Upper lobe of left lung (tissue), 6 donors: ENCODE measurements around the gene MR1. TPM values are rescaled to one million over a fixed set of nuclear protein-coding genes. Genes with fewer than 3 reads are reported as not detected.

Source experiments
- ATAC-seq, 2 donors: fragments of 200-7000 bp; cut with Tn5 transposase; one replicate each; pipeline ENCODE4 v1.9.1; 2022; ENCODE audit warnings: mild to moderate bottlenecking in 2 of 2, moderate library complexity in 2 of 2; ENCODE audit not compliant: low FRiP score in 2 of 2
- DNase-seq, 2 donors: peaks; one replicate each; pipeline ENCODE4 v3.0.0-alpha.2; 2019 to 2020
- H3K27ac ChIP-seq, 4 donors: fragments of 200-600 bp; sonication (generic); one replicate each; pipeline ENCODE4 v1.5.1; 2016 to 2019
- H3K27me3 ChIP-seq, 4 donors: fragments of 200-600 bp; sonication (generic); one replicate each; pipeline ENCODE4 v1.5.1; 2017 to 2019
- H3K36me3 ChIP-seq, 4 donors: fragments of 200-600 bp; sonication (generic); one replicate each; pipeline ENCODE4 v1.5.1; 2016 to 2019
- H3K4me1 ChIP-seq, 4 donors: fragments of 200-600 bp; sonication (generic); one replicate each; pipeline ENCODE4 v1.5.1; 2018 to 2019
- H3K4me3 ChIP-seq, 4 donors: fragments of 200-600 bp; sonication (generic); one replicate each; pipeline ENCODE4 v1.5.1; 2017 to 2019; ENCODE audit warnings: mild to moderate bottlenecking in 2 of 4, moderate library complexity in 1 of 4
- H3K9me3 ChIP-seq, 4 donors: fragments of 200-600 bp; sonication (generic); one replicate each; pipeline ENCODE4 v1.5.1; 2018 to 2019
- CTCF ChIP-seq, 6 experiments: fragments of 450-650 bp in 4 of 6; fragments of 200-600 bp in 2 of 6; sonication (generic) in 2 of 6; IDR thresholded peaks; one replicate each; pipeline ENCODE4 v1.5.1; 2016 to 2019; ENCODE audit warnings: antibody characterized with exemption in 6 of 6
- EP300 ChIP-seq, 4 donors: sonication (generic); formaldehyde crosslinking; IDR thresholded peaks; one replicate each; pipeline ENCODE4 v1.5.1; 2017; ENCODE audit warnings: antibody characterized with exemption in 4 of 4, control low read depth in 2 of 4
- POLR2A ChIP-seq, 4 donors: fragments of 450-650 bp; IDR thresholded peaks; one replicate each; pipeline ENCODE4 v1.5.1; 2016 to 2017; ENCODE audit warnings: antibody characterized with exemption in 4 of 4, mild to moderate bottlenecking in 2 of 4
- POLR2AphosphoS5 ChIP-seq, 2 donors: sonication (generic); formaldehyde crosslinking; IDR thresholded peaks; one replicate each; pipeline ENCODE4 v1.5.1; 2017; ENCODE audit warnings: antibody characterized with exemption in 2 of 2
- WGBS, 2 donors: methylation state at CpG; one replicate each; pipeline ENCODE4 v1.1.5; 2017 to 2018; 5-methylcytosine and 5-hydroxymethylcytosine counted together
- total RNA-seq, 6 donors: library from RNA; depleted of rRNA in 4 of 6; stranded (reverse); fragments of >200 nt in 4 of 6; gene quantifications; one replicate each; pipeline versions ENCODE4 v1.1.0 to v1.2.1, GENCODE V29; 2016 to 2021
- donor health status: DM: no; HTN: no; CAD: no; lungs with moderate emphysema.
- donor health status: DM: no; HTN: yes; CAD: no; lungs with severe emphysema.

The MR1 gene
- total RNA-seq, 6 donors from 2014 or later: 22.0 to 54.0 (median 26.9) TPM

DNA sequence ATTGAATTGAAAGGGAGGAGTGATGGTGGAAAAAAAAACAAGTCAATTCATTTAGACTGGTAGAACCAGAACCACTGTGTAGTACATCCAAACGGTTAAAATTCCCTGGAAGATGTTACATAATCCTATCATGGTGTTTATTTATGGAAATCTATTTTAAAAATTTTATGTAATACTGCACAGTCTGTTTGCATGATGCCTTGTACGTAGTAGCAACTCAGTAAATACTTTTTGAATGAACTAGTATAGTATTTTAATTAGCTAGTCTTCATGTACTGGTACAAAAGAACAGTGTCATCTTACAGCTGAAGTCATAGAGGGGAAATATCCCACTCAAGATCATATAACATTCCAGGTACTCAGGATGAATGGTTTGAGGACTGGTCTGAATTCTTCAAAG is 27.7 kb downstream of the MR1 start:
- DNase-seq (no peak), ATAC-seq (no peak)
- WGBS, 2 donors: 42 to 52% methylated on average over 2 of the region's 2 CpGs
- Histone ChIP-seq H3K36me3 (peaks cover 0 to 4% (median 1%) of the 10 kb centered on the region in 4 donors), H3K27me3 (no peaks in the 10 kb centered on the region), H3K27ac (peak overlapping the region in 2 of 4 donors; percentile 69 to 71), H3K9me3 (peaks cover 0 to 5% (median 0%) of the 10 kb centered on the region in 4 donors), H3K4me3 (no peak overlapping the region), H3K4me1 (peaks cover 3 to 15% (median 6%) of the 10 kb centered on the region in 4 donors)
- TF ChIP-seq POLR2A (IDR thresholded peaks at IDR 0.05) (no peak), CTCF (IDR thresholded peaks at IDR 0.05) (no peak), POLR2AphosphoS5 (IDR thresholded peaks at IDR 0.05) (no peak), EP300 (IDR thresholded peaks at IDR 0.05) (no peak)

DNA sequence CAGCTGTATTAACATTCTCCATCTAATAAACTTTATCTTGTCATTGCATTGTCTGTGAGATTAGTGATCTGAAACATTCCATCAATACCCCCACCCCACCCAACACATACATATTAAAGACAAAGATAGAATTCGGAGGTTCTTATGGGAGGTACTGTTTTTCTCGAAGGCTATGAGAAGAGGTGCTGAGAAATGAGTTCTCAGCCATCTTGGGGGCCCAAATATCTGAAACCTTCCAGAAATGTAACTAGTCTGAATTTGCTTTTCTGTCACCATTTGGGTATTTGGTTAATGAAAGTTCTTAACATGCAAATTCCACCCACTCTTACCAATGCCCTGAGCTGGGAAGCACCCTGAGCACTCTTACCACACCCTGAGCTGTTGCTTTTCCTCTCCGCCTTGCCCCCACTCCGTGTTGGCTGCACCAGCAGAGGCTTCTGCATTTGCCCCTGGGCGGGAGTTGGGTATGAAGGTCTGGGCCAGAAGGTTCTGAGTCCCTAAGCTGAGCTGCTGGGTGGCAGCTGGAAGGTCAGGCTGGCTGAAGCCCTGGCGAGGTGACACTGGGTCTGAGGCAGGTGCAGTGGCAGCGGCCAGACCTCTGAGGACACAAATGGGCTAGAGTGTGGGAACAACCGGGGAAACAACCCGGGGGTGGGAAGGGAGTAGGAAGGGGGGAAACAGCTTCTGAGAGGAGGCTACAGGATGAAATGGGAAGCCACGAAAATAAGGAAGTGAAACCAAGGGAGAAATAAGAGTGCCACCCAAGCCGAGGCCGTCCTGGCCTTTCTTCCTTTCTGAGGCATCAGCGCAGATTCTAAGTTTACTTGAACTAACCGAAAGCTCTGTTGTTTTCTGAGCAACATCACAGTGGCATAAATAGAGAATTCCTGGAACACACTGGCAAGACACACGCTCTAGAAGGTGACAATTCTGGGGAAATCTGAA is 28.4 kb downstream of the MR1 start:
- 62 to 63% methylated on average over 15 of the region's 15 CpGs for WGBS, 2 donors
- ATAC-seq: peak; percentile 71 to 92
- H3K4me3 ChIP-seq: peak overlapping the region in 1 of 4 donors; percentile 5
- H3K9me3 ChIP-seq: peaks cover 0 to 5% (median 0%) of the 10 kb centered on the region in 4 donors
- H3K4me1 ChIP-seq: peaks cover 3 to 15% (median 6%) of the 10 kb centered on the region in 4 donors
- peak in 1 of 2 donors; percentile 7 for TF ChIP-seq POLR2AphosphoS5 (IDR thresholded peaks at IDR 0.05)
- no peak for TF ChIP-seq CTCF (IDR thresholded peaks at IDR 0.05)
- TF ChIP-seq POLR2A (IDR thresholded peaks at IDR 0.05): peak in 1 of 4 donors; percentile 41
- TF ChIP-seq EP300 (IDR thresholded peaks at IDR 0.05): no peak
- H3K27ac ChIP-seq: peak overlapping the region in 3 of 4 donors; percentile 64 to 71 (median 69)
- DNase-seq: peak; percentile 47 to 61
- H3K27me3 ChIP-seq: no peaks in the 10 kb centered on the region
- peaks cover 0 to 4% (median 0%) of the 10 kb centered on the region in 4 donors for H3K36me3 ChIP-seq

GRCh38 chr1:181062836-181063428 is 29.1 kb downstream of the MR1 start:
- Histone ChIP-seq H3K27ac (peak overlapping the region in 3 of 4 donors; percentile 64 to 71 (median 69)), H3K36me3 (peaks cover 0 to 4% (median 0%) of the 10 kb centered on the region in 4 donors), H3K4me1 (peaks cover 3 to 15% (median 6%) of the 10 kb centered on the region in 4 donors), H3K27me3 (no peaks in the 10 kb centered on the region), H3K4me3 (no peak overlapping the region), H3K9me3 (peaks cover 0 to 5% (median 0%) of the 10 kb centered on the region in 4 donors)
- TF ChIP-seq POLR2A (IDR thresholded peaks at IDR 0.05): no peak
- TF ChIP-seq POLR2AphosphoS5 (IDR thresholded peaks at IDR 0.05): peak in 1 of 2 donors; percentile 14
- peak in 1 of 2 donors; percentile 71 for ATAC-seq
- DNase-seq: peak in 1 of 2 donors; percentile 35
- WGBS, 2 donors: 53 to 70% methylated on average over 6 of the region's 6 CpGs

- Histone ChIP-seq H3K27me3 (no peaks in the 10 kb centered on the region), H3K36me3 (no peaks in the 10 kb centered on the region), H3K4me3 (no peak overlapping the region), H3K4me1 (peaks cover 3 to 15% (median 6%) of the 10 kb centered on the region in 4 donors), H3K27ac (no peak overlapping the region), H3K9me3 (peaks cover 0 to 5% (median 0%) of the 10 kb centered on the region in 4 donors)
- 51 to 59% methylated on average over 6 of the region's 6 CpGs for WGBS, 2 donors
- ATAC-seq: no peak
- TF ChIP-seq POLR2A (IDR thresholded peaks at IDR 0.05): no peak
- TF ChIP-seq POLR2AphosphoS5 (IDR thresholded peaks at IDR 0.05): no peak
- TF ChIP-seq CTCF (IDR thresholded peaks at IDR 0.05): no peak
- no peak for TF ChIP-seq EP300 (IDR thresholded peaks at IDR 0.05)
- DNase-seq: peak in 1 of 2 donors; percentile 34
Measured at GRCh38 chr1:181064011-181064623, 30.3 kb downstream of the MR1 start.
